DND-41 (cell line): ENCODE data around the gene FOCAD.

ENCODE experiments used
- CTCF ChIP-seq: IDR thresholded peaks from 2 replicates; pipeline ENCODE4 v1.5.1; 2012; ENCODE audit warnings: borderline replicate concordance, low read length, moderate library complexity, mild to moderate bottlenecking; ENCODE audit not compliant: poor library complexity, severe bottlenecking; ENCODE audit errors: extremely low read depth
- EZH2 ChIP-seq: IDR thresholded peaks from 3 replicates; pipeline ENCODE4 v1.6.1; 2012; ENCODE audit warnings: borderline replicate concordance, low read depth, mild to moderate bottlenecking, moderate library complexity, low read length, inconsistent platforms; ENCODE audit not compliant: severe bottlenecking

DNA sequence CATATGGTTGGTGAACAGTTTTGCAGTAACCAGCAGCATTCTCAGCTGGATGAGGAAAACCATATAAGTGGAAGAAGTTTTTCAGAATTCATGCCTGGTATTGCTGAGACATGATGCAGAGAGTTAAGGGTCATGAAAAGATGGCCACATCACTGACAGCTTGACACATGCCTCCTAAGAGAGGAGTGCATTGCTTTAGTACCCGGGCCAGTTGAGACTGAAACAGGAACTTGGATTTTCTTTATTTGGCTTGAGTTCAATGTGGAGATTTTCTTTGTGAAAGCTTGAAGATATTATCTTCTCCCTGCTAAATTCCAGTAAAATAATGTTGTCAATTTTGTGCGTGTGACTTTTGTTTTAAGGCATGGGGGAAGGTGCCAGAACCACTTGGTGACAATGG, 311.6 kb downstream of the FOCAD start:
- no peak for TF ChIP-seq CTCF
- no peak for TF ChIP-seq EZH2
